DND-41 (cell line): ENCODE results near the gene RHOT2.

Experiments
- ATAC-seq: fragments of 200-7000 bp; cut with Tn5 transposase; 3 replicates; pipeline ENCODE4 v1.9.1; 2021; ENCODE audit warnings: low read depth; ENCODE audit not compliant: insufficient read depth
- DNase-seq: peaks from one replicate; pipeline ENCODE4 v3.0.0-alpha.2; 2020
- H2AFZ ChIP-seq: 2 replicates; pipeline ENCODE4 v1.6.0; 2012; ENCODE audit warnings: low read depth, low read length
- H3K27ac ChIP-seq: 2 replicates; pipeline ENCODE4 v1.5.1; 2012; ENCODE audit warnings: low read length, inconsistent platforms
- H3K27me3 ChIP-seq: fragments of 200-600 bp; sonication (generic); 2 replicates; pipeline ENCODE4 v1.6.0; 2012; ENCODE audit warnings: low read length, mild to moderate bottlenecking, inconsistent platforms; ENCODE audit not compliant: insufficient read depth, poor library complexity
- H3K36me3 ChIP-seq: 2 replicates; pipeline ENCODE4 v1.5.1; 2012; ENCODE audit warnings: low read length, inconsistent platforms; ENCODE audit not compliant: insufficient read depth
- H3K4me1 ChIP-seq: 2 replicates; pipeline ENCODE4 v1.5.1; 2012; ENCODE audit warnings: mild to moderate bottlenecking, low read length; ENCODE audit not compliant: insufficient read depth
- H3K4me2 ChIP-seq: 2 replicates; pipeline ENCODE4 v1.6.0; 2012; ENCODE audit warnings: mild to moderate bottlenecking, moderate library complexity, low read length, inconsistent platforms; ENCODE audit not compliant: insufficient read depth
- H3K4me3 ChIP-seq, 2 experiments: fragments of 200-600 bp in 1 of 2; shearing (Covaris generic) in 1 of 2; 2 replicates each; pipeline ENCODE4 v1.5.1; 2012 to 2016; ENCODE audit warnings: inconsistent platforms in 2 of 2, low read length in 2 of 2, mild to moderate bottlenecking in 2 of 2, low read depth in 1 of 2, moderate library complexity in 1 of 2
- H3K79me2 ChIP-seq: 2 replicates; pipeline ENCODE4 v1.6.0; 2012; ENCODE audit warnings: low read length, inconsistent platforms; ENCODE audit not compliant: insufficient read depth
- H3K9ac ChIP-seq: 2 replicates; pipeline ENCODE4 v1.6.0; 2012; ENCODE audit warnings: low read depth, mild to moderate bottlenecking, inconsistent platforms, low read length, moderate library complexity
- H3K9me3 ChIP-seq: 2 replicates; pipeline ENCODE4 v1.5.1; 2012; ENCODE audit warnings: low read length, moderate library complexity, mild to moderate bottlenecking, inconsistent platforms; ENCODE audit not compliant: insufficient read depth, severe bottlenecking
- H4K20me1 ChIP-seq: 2 replicates; pipeline ENCODE4 v1.6.0; 2012; ENCODE audit warnings: low read length; ENCODE audit not compliant: insufficient read depth
- EZH2 ChIP-seq: IDR thresholded peaks from 3 replicates; pipeline ENCODE4 v1.6.1; 2012; ENCODE audit warnings: borderline replicate concordance, low read depth, mild to moderate bottlenecking, moderate library complexity, low read length, inconsistent platforms; ENCODE audit not compliant: severe bottlenecking
- TF ChIP-seq, protein P1 (sequence below): IDR thresholded peaks from 2 replicates; pipeline ENCODE4 v1.5.1; 2012; ENCODE audit warnings: borderline replicate concordance, low read length, moderate library complexity, mild to moderate bottlenecking; ENCODE audit not compliant: poor library complexity, severe bottlenecking; ENCODE audit errors: extremely low read depth

RHOT2 gene

DNA sequence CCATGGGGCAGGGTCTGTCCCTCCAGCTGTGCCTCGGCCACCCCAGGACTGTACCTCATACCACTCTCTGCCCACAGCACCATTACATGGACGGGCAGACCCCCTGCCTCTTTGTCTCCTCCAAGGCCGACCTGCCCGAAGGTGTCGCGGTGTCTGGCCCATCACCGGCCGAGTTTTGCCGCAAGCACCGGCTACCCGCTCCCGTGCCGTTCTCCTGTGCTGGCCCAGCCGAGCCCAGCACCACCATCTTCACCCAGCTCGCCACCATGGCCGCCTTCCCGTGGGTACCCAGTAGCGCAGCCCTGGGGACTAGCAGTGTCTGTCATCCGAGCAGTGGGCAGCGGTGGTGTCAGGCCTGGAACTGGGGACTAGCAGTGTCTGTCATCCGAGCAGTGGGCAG is 4.9 kb downstream of the RHOT2 start:
- H3K9ac ChIP-seq, result no peak overlapping the region
- TF ChIP-seq, protein P1, sequence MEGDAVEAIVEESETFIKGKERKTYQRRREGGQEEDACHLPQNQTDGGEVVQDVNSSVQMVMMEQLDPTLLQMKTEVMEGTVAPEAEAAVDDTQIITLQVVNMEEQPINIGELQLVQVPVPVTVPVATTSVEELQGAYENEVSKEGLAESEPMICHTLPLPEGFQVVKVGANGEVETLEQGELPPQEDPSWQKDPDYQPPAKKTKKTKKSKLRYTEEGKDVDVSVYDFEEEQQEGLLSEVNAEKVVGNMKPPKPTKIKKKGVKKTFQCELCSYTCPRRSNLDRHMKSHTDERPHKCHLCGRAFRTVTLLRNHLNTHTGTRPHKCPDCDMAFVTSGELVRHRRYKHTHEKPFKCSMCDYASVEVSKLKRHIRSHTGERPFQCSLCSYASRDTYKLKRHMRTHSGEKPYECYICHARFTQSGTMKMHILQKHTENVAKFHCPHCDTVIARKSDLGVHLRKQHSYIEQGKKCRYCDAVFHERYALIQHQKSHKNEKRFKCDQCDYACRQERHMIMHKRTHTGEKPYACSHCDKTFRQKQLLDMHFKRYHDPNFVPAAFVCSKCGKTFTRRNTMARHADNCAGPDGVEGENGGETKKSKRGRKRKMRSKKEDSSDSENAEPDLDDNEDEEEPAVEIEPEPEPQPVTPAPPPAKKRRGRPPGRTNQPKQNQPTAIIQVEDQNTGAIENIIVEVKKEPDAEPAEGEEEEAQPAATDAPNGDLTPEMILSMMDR, result no peak
- no peak for TF ChIP-seq EZH2
- peaks cover 32% of the 10 kb centered on the region for H3K79me2 ChIP-seq
- H3K4me2 ChIP-seq, result no peak overlapping the region
- no peak overlapping the region for H2AFZ ChIP-seq
- DNase-seq, result no peak
- H3K27ac ChIP-seq, result no peak overlapping the region
- H3K36me3 ChIP-seq, result peaks cover 60% of the 10 kb centered on the region
- H3K27me3 ChIP-seq, result no peaks in the 10 kb centered on the region
- no peak overlapping the region for H3K4me3 ChIP-seq
- peaks cover 19% of the 10 kb centered on the region for H3K4me1 ChIP-seq
- H3K9me3 ChIP-seq, result no peaks in the 10 kb centered on the region
- no peak for ATAC-seq
- peaks cover 57% of the 10 kb centered on the region for H4K20me1 ChIP-seq

DNA sequence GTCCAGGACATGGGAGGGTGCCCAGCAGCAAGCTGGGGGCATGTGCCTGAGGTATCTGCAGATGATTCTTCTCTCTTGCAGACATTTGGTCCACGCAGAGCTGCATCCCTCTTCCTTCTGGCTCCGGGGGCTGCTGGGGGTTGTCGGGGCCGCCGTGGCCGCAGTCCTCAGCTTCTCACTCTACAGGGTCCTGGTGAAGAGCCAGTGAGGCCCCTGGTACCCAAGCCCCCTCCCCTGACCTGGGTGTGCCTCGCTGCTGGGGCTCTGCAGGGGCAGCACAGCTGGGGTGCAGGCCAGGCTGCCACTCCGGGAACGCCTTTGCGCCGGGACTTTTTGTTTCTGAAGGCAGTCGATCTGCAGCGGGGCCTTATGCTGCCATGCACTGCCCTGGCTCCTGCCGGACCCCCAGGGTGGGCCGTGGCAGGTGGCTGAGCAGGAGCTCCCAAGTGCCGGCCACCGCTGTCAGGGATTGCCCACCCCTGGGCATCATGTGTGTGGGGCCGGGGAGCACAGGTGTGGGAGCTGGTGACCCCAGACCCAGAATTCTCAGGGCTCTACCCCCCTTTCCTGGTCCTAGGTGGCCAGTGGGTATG is 5.6 kb downstream of the RHOT2 start:
- ATAC-seq, result no peak
- peaks cover 18% of the 10 kb centered on the region for H3K4me1 ChIP-seq
- no peak overlapping the region for H3K4me2 ChIP-seq

DNA sequence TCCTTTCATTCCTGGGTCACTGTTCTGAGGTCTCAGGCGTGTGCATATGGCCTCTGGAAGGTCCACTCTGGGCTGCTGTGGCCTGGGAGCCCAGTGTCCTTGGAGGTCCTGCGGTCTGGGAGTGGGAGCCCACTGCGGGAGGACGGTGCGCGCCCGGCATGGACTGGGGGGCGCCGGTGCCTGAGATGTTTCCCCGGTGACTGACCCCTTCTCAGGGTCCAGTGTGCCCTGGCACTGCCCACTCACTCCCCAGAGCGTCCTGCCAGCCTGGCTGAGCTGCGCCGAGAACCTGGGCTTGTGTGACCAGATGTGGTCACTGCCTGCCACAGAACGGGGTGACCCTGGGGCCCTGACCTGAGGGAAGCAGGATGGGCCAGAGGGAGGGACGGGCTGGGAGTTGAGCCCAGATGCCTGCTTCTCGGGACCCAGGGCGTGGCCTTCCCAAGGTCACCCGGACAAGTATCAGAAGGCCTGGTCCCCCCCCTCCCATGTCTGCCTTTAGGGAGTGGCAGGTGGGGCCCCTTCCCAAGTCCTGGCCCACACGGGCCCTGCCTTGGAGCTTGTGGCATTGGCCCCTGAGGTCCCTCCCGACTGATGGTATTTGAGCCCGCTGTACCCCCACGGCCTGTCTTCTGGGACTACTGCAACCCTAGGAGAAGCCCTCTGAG is 6.4 kb downstream of the RHOT2 start:
- no peak overlapping the region for H3K4me2 ChIP-seq
- no peak overlapping the region for H3K9ac ChIP-seq
- H4K20me1 ChIP-seq, result peaks cover 58% of the 10 kb centered on the region
- H3K9me3 ChIP-seq, result no peaks in the 10 kb centered on the region
- peaks cover 17% of the 10 kb centered on the region for H3K79me2 ChIP-seq
- no peak for TF ChIP-seq EZH2
- TF ChIP-seq, protein P1, result no peak
- no peak for DNase-seq
- peaks cover 17% of the 10 kb centered on the region for H3K4me1 ChIP-seq
- no peak for ATAC-seq
- H3K27ac ChIP-seq, result no peak overlapping the region
- peaks cover 47% of the 10 kb centered on the region for H3K36me3 ChIP-seq
- H2AFZ ChIP-seq, result no peak overlapping the region
- H3K27me3 ChIP-seq, result no peaks in the 10 kb centered on the region
- H3K4me3 ChIP-seq, result no peak overlapping the region

More for the DNA sequence above, 5.6 kb downstream of the RHOT2 start:
- Histone ChIP-seq H3K4me3 (no peak overlapping the region), H3K9me3 (no peaks in the 10 kb centered on the region), H2AFZ (no peak overlapping the region), H3K9ac (no peak overlapping the region), H3K79me2 (peaks cover 26% of the 10 kb centered on the region), H3K27ac (no peak overlapping the region), H3K36me3 (peaks cover 55% of the 10 kb centered on the region), H3K27me3 (no peaks in the 10 kb centered on the region), H4K20me1 (peaks cover 58% of the 10 kb centered on the region)
- DNase-seq, result no peak
- TF ChIP-seq, protein P1, result no peak
- no peak for TF ChIP-seq EZH2
